Sigmoid colon (tissue), 4 donors: ENCODE results near the gene CCN2.

Experiments
- CTCF ChIP-seq, 4 experiments: fragments of 450-650 bp in 3 of 4; fragments of 200-600 bp in 1 of 4; IDR thresholded peaks; one replicate each; pipeline ENCODE4 v1.5.1; 2016 to 2019; ENCODE audit warnings: antibody characterized with exemption in 4 of 4, mild to moderate bottlenecking in 3 of 4, moderate library complexity in 2 of 4
- EP300 ChIP-seq, 4 donors: sonication (generic); formaldehyde crosslinking; IDR thresholded peaks; one replicate each; pipeline ENCODE4 v1.6.1; 2017; ENCODE audit warnings: antibody characterized with exemption in 4 of 4
- POLR2A ChIP-seq, 2 donors: fragments of 450-650 bp; IDR thresholded peaks; one replicate each; pipeline ENCODE4 v1.6.1; 2016; ENCODE audit warnings: antibody characterized with exemption in 2 of 2, mild to moderate bottlenecking in 2 of 2, moderate library complexity in 2 of 2
- POLR2AphosphoS5 ChIP-seq, 4 donors: sonication (generic); formaldehyde crosslinking; IDR thresholded peaks; one replicate each; pipeline ENCODE4 v1.6.1; 2017; ENCODE audit warnings: antibody characterized with exemption in 4 of 4

- TF ChIP-seq CTCF (IDR thresholded peaks at IDR 0.05), result peak; percentile 15 to 89 (median 71)
- no peak for TF ChIP-seq POLR2AphosphoS5 (IDR thresholded peaks at IDR 0.05)
- TF ChIP-seq EP300 (IDR thresholded peaks at IDR 0.05), result no peak
- no peak for TF ChIP-seq POLR2A (IDR thresholded peaks at IDR 0.05)
These were observed 41.6 kb downstream of the CCN2 start for GRCh38 chr6:131909408-131910218.
